Measurements from ENCODE around the gene RNF103. TPM values are rescaled to one million over a fixed set of nuclear protein-coding genes. Genes with fewer than 3 reads are reported as not detected.
A peak's percentile ranks its signal among the peaks of the same experiment; 100 is the strongest.

RNF103 gene
- total and polyA plus RNA-seq, 2 of the 13 experiments (the other 11 are each of a cell fraction or from before 2014, with no cell fraction given): 19.8 to 21.1 TPM

- TF ChIP-seq PRDM15 (CRISPR knock-in tag; IDR thresholded peaks at IDR 0.05): peak; percentile 35; the same call in 1 of the 2 replicates
- peak; percentile 64 for TF ChIP-seq BORCS8-MEF2B (CRISPR knock-in tag; IDR thresholded peaks at IDR 0.05)
- TF ChIP-seq HNRNPK (IDR thresholded peaks at IDR 0.05; ENCODE audit: low read depth, low read length, poor library complexity, severe bottlenecking): peak; percentile 85
- TF ChIP-seq SOX5 (CRISPR knock-in tag; IDR thresholded peaks at IDR 0.05; ENCODE audit: borderline replicate concordance): peak; percentile 46; the same call in 1 of the 2 replicates
- no peak; the same call in 1 of the 2 replicates for TF ChIP-seq JDP2 (CRISPR knock-in tag; IDR thresholded peaks at IDR 0.05; ENCODE audit: borderline replicate concordance)
- TF ChIP-seq MLXIP (CRISPR knock-in tag; IDR thresholded peaks at IDR 0.05; ENCODE audit: borderline replicate concordance): no peak
- no peak for TF ChIP-seq RFX3 (CRISPR knock-in tag; IDR thresholded peaks at IDR 0.05)
- no peak for TF ChIP-seq ZNF564 (CRISPR knock-in tag; IDR thresholded peaks at IDR 0.05)
- TF ChIP-seq ZNF749 (CRISPR knock-in tag; IDR thresholded peaks at IDR 0.05; ENCODE audit: borderline replicate concordance): peak; percentile 78; the same call in 1 of the 2 replicates
- no peak for TF ChIP-seq RORA (CRISPR knock-in tag; IDR thresholded peaks at IDR 0.05)
- TF ChIP-seq MED13 (CRISPR knock-in tag; IDR thresholded peaks at IDR 0.05): peak; percentile 64; the same call in 1 of the 2 replicates
- TF ChIP-seq RARA (CRISPR knock-in tag; IDR thresholded peaks at IDR 0.05): peak; percentile 73
- TF ChIP-seq ZKSCAN1 (IDR thresholded peaks at IDR 0.05; ENCODE audit: low read length): no peak
- peak; percentile 95 for TF ChIP-seq TAF1 (CRISPR knock-in tag; IDR thresholded peaks at IDR 0.05)
- TF ChIP-seq ZNF326 (CRISPR knock-in tag; IDR thresholded peaks at IDR 0.05; ENCODE audit: borderline replicate concordance): no peak
- peak; percentile 65; the same call in 1 of the 2 replicates for TF ChIP-seq PITX1 (CRISPR knock-in tag; IDR thresholded peaks at IDR 0.05)
- TF ChIP-seq NR3C1 (CRISPR knock-in tag; IDR thresholded peaks at IDR 0.05): 0 out of 2 replicates have a peak, but pooled peaks have one; percentile 62
- peak; percentile 62 for TF ChIP-seq ZNF891 (CRISPR knock-in tag; IDR thresholded peaks at IDR 0.05)
- TF ChIP-seq NR0B2 (CRISPR knock-in tag; IDR thresholded peaks at IDR 0.05): peak; percentile 60; the same call in 1 of the 2 replicates
- TF ChIP-seq TGIF2 (CRISPR knock-in tag; IDR thresholded peaks at IDR 0.05): peak; percentile 93
- no peak for TF ChIP-seq PLSCR1 (CRISPR knock-in tag; IDR thresholded peaks at IDR 0.05; ENCODE audit: borderline replicate concordance)
- peak; percentile 86 for TF ChIP-seq SALL2 (CRISPR knock-in tag; IDR thresholded peaks at IDR 0.05)
- no peak for TF ChIP-seq CHD4 (IDR thresholded peaks at IDR 0.05; ENCODE audit: borderline replicate concordance, low read length)
These were observed at the start of gene RNF103 (continued) for GRCh38 chr2:86623494-86624266.

Data from HepG2 (cell line).